Muscle layer of duodenum (tissue), 2 donors: ENCODE measurements around the gene RAB5IF.

ENCODE experiments used
- H3K27ac ChIP-seq: one replicate; pipeline ENCODE4 v1.7.0; 2013; ENCODE audit warnings: mild to moderate bottlenecking, low read length
- H3K27me3 ChIP-seq: one replicate; pipeline ENCODE4 v1.7.0; 2013; ENCODE audit warnings: low read depth, mild to moderate bottlenecking, control low read depth, low read length
- H3K36me3 ChIP-seq, 2 donors: one replicate each; pipeline ENCODE4 v1.7.0; 2013; ENCODE audit warnings: low read length in 2 of 2, control low read depth in 1 of 2, mild to moderate bottlenecking in 1 of 2; ENCODE audit not compliant: insufficient read depth in 2 of 2, control insufficient read depth in 1 of 2
- H3K4me1 ChIP-seq, 2 donors: one replicate each; pipeline ENCODE4 v1.7.0; 2013; ENCODE audit warnings: low read length in 2 of 2, mild to moderate bottlenecking in 2 of 2, control low read depth in 1 of 2, moderate library complexity in 1 of 2; ENCODE audit not compliant: insufficient read depth in 2 of 2, control insufficient read depth in 1 of 2
- H3K4me3 ChIP-seq, 2 donors: one replicate each; pipeline ENCODE4 v1.7.0; 2013; ENCODE audit warnings: low read length in 2 of 2, low read depth in 1 of 2, mild to moderate bottlenecking in 1 of 2
- H3K9me3 ChIP-seq, 2 donors: one replicate each; pipeline ENCODE4 v1.7.0; 2013; ENCODE audit warnings: low read length in 2 of 2, control low read depth in 1 of 2, mild to moderate bottlenecking in 1 of 2; ENCODE audit not compliant: control insufficient read depth in 1 of 2
- donor health status: healthy.

Gene RAB5IF

DNA sequence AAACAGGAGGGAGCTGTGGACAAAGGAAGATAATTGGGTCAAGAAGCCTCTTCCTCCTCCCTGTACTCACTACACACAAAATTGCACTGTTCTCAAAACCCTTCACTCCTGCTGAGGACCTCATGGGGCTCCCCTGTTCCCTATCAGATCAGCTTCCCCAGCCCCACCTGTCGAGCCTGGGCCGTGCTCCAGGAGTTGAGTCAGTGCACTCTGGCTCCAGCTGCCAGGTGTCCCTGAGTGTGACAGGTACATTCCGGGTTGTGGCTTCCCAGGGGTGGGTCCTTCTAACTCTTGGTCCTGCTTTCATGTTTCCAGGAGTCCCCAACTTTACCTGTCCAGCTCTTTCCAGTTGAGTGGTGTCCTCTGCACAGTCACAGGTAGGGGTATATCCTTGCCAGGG, 8.4 kb downstream of the RAB5IF start:
- Histone ChIP-seq H3K27me3 (no peaks in the 10 kb centered on the region), H3K9me3 (no peaks in the 10 kb centered on the region), H3K27ac (no peak overlapping the region), H3K36me3 (peaks cover 48 to 56% of the 10 kb centered on the region in 2 donors), H3K4me3 (no peak overlapping the region), H3K4me1 (no peaks in the 10 kb centered on the region)

GRCh38 chr20:36614781-36615557, 9.4 kb downstream of the RAB5IF start:
- no peak overlapping the region for H3K27ac ChIP-seq
- H3K36me3 ChIP-seq: peaks cover 42 to 48% of the 10 kb centered on the region in 2 donors

GRCh38 chr20:36620917-36621316, 15.3 kb downstream of the RAB5IF start:
- H3K9me3 ChIP-seq: no peaks in the 10 kb centered on the region
- H3K36me3 ChIP-seq: no peaks in the 10 kb centered on the region
- H3K27me3 ChIP-seq: no peaks in the 10 kb centered on the region
- H3K27ac ChIP-seq: no peak overlapping the region
- H3K4me3 ChIP-seq: no peak overlapping the region
- no peaks in the 10 kb centered on the region for H3K4me1 ChIP-seq

More at GRCh38 chr20:36614781-36615557, 9.4 kb downstream of the RAB5IF start:
- H3K4me1 ChIP-seq: no peaks in the 10 kb centered on the region
- H3K27me3 ChIP-seq: no peaks in the 10 kb centered on the region
- H3K9me3 ChIP-seq: no peaks in the 10 kb centered on the region
- no peak overlapping the region for H3K4me3 ChIP-seq

DNA sequence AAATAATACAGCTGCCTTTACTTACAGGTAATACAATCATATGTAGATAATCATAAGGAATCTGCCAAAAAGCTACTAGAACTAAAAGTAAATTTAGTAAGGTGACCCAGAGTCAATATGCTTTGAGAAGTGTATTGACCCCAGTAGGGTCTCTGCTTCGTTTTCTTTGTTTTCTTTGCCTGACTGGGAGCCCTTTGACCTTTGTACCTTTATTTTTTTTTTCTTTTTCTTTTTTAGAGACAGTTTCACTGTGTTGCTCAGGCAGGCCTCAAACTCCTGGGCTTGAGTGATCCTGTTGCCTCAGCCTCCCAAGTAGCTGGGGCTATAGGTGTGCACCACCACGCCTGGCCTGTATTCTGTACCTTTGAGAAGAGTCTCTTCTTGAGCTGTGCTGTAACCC, 17.9 kb downstream of the RAB5IF start:
- H3K4me1 ChIP-seq: no peaks in the 10 kb centered on the region
- no peak overlapping the region for H3K27ac ChIP-seq
- H3K27me3 ChIP-seq: no peaks in the 10 kb centered on the region
- H3K4me3 ChIP-seq: no peak overlapping the region
- no peaks in the 10 kb centered on the region for H3K36me3 ChIP-seq
- no peaks in the 10 kb centered on the region for H3K9me3 ChIP-seq

GRCh38 chr20:36624068-36624943, 18.7 kb downstream of the RAB5IF start:
- Histone ChIP-seq H3K4me1 (no peaks in the 10 kb centered on the region), H3K36me3 (no peaks in the 10 kb centered on the region), H3K27ac (no peak overlapping the region), H3K4me3 (no peak overlapping the region), H3K27me3 (no peaks in the 10 kb centered on the region), H3K9me3 (no peaks in the 10 kb centered on the region)

DNA sequence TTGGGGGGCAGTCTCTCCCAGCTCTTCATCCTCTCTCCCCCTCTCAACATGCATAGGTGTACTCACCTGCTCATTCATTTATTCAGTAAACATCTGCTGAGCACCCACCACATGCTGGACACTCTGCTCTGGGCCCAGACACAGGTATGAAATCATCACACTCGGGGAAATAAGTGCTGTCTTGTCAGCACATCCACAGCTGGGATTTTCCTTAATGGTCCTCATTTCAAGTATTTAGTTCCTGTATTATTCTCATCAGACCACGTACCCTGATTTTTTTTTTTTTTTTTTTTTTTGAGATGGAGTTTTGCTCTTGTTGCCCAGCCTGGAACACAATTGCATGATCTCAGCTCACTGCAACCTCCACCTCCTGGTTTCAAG, 19.4 kb downstream of the RAB5IF start:
- Histone ChIP-seq H3K27me3 (no peaks in the 10 kb centered on the region), H3K36me3 (no peaks in the 10 kb centered on the region), H3K4me1 (no peaks in the 10 kb centered on the region), H3K27ac (no peak overlapping the region), H3K4me3 (no peak overlapping the region), H3K9me3 (no peaks in the 10 kb centered on the region)

DNA sequence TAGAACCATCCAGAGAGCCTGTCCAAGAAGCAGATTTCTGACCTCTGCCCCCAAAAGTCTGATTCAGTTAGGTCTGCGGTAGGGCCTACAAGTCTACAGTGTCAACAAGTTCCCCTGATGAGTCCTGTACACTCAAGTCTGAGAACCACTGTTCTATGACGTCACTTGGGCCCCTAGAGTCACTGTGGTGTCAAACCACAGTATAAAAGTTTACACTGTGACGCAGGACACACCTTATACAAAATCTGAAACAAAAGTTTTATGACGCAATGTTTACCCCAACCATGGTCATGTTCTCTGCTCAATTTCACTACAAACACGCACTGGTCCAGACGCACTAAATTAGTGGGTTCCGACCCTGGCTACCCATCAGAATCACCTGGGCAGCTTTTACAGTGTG, 22.5 kb downstream of the RAB5IF start:
- H3K27ac ChIP-seq: no peak overlapping the region
- no peaks in the 10 kb centered on the region for H3K4me1 ChIP-seq
- H3K4me3 ChIP-seq: no peak overlapping the region
- no peaks in the 10 kb centered on the region for H3K9me3 ChIP-seq
- no peaks in the 10 kb centered on the region for H3K36me3 ChIP-seq
- H3K27me3 ChIP-seq: no peaks in the 10 kb centered on the region

DNA sequence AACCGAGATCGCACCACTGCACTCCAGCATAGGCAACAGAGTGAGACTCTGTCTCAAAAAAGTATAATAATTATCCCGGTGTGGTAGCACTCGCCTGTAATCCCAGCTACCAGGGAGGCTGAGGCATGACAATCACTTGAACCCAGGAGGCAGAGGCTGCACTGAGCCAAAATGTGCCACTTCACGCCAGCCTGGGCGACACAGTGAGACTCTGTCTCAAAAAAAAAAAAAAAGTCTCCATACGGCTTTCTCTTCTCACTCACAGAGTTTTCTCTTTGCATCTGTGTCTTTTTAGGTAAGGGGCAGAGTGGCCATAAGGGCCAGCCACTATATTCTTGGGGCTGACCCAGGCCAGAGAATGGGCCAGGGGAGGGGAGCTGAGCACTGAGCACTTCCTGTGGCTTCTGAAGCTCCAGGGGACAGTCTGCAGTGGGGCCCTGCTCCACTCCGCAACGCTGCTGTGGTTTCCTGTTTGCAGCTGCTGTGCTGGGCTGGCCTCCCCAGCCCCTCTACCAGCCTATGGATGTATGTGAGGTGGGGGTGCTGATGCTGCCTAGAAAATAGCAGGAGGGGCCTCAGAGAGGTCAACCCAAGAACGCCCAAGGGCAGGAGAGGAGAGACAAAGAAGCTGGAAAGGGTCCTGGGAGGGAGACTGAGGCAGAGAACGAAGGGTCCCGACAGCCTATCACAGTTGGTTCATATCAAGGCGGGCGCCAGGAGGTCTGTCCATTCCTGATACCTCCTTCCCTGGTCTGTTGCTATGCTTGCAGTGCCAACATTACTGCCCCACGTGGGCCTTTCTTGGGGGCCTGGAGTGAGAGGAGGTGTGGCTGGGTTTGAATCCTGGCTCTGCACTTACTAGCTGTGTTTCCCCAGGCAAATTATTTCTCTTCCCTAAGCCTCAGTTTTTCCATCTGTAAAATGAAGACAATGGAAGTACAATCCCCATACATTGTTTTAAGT, 24.4 kb downstream of the RAB5IF start:
- Histone ChIP-seq H3K36me3 (no peaks in the 10 kb centered on the region), H3K27me3 (no peaks in the 10 kb centered on the region), H3K27ac (no peak overlapping the region), H3K4me3 (no peak overlapping the region), H3K4me1 (no peaks in the 10 kb centered on the region), H3K9me3 (no peaks in the 10 kb centered on the region)

GRCh38 chr20:36631646-36632045, 26.1 kb downstream of the RAB5IF start:
- no peaks in the 10 kb centered on the region for H3K4me1 ChIP-seq
- no peaks in the 10 kb centered on the region for H3K27me3 ChIP-seq
- no peak overlapping the region for H3K4me3 ChIP-seq
- H3K9me3 ChIP-seq: no peaks in the 10 kb centered on the region
- no peak overlapping the region for H3K27ac ChIP-seq
- no peaks in the 10 kb centered on the region for H3K36me3 ChIP-seq

DNA sequence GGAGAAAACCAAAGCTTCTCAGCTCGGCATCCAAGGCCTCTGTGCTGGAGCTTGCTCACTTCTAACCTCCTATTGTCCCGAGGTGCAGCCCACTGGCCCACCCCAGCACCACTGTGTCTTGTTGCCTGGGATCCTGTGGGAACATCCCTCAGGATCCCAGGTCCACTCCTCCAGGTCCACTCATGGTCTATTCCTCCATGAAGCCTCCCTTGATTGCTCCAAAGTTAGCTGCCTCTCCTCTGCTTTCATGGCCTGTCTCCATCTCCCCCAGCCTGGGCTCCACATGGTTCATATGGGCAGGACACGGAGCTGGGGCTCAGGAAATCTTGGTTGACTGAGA, 26.5 kb downstream of the RAB5IF start:
- Histone ChIP-seq H3K27me3 (no peaks in the 10 kb centered on the region), H3K4me1 (no peaks in the 10 kb centered on the region), H3K36me3 (no peaks in the 10 kb centered on the region)

More for the DNA sequence above, 26.5 kb downstream of the RAB5IF start:
- Histone ChIP-seq H3K9me3 (no peaks in the 10 kb centered on the region), H3K27ac (no peak overlapping the region), H3K4me3 (no peak overlapping the region)
